Lower leg skin (tissue), 3 donors: ENCODE results near the gene OAF.

Experiments used
- CTCF ChIP-seq, 3 donors: fragments of 450-650 bp; IDR thresholded peaks; one replicate each; pipeline ENCODE4 v1.5.1; 2016; ENCODE audit warnings: antibody characterized with exemption in 3 of 3, mild to moderate bottlenecking in 3 of 3, moderate library complexity in 2 of 3
- POLR2A ChIP-seq, 2 donors: fragments of 450-650 bp; IDR thresholded peaks; one replicate each; pipeline ENCODE4 v1.6.1; 2016 to 2017; ENCODE audit warnings: antibody characterized with exemption in 2 of 2, mild to moderate bottlenecking in 1 of 2, moderate library complexity in 1 of 2

- TF ChIP-seq CTCF (IDR thresholded peaks at IDR 0.05) = no peak
- no peak for TF ChIP-seq POLR2A (IDR thresholded peaks at IDR 0.05)
These were observed 15.1 kb upstream of the OAF start for GRCh38 chr11:120195601-120196320.
